WTC11 (cell line): ENCODE data around the gene HID1. TPM values are rescaled to one million over a fixed set of nuclear protein-coding genes. Genes with fewer than 3 reads are reported as not detected.
A peak's percentile ranks its signal among the peaks of the same experiment; 100 is the strongest.

Experiments used
- ATAC-seq: fragments of 200-7000 bp; cut with Tn5 transposase; 2 replicates; pipeline ENCODE4 v1.10.0; 2021; ENCODE audit warnings: mild to moderate bottlenecking, moderate library complexity
- CTCF ChIA-PET: fragments of 300-600 bp; sonication (Branson Sonifier 250); formaldehyde crosslinking; loops from one replicate; lab custom pipeline; 2021; ENCODE audit warnings: antibody characterized with exemption; lab: Charles Lee
- POLR2A ChIA-PET: fragments of 350-600 bp; sonication (Branson Sonifier 250); formaldehyde crosslinking; loops from one replicate; lab custom pipeline; 2021; ENCODE audit warnings: antibody characterized with exemption; lab: Charles Lee
- DNase-seq: peaks from one replicate; pipeline ENCODE4 v3.0.0; 2021; ENCODE audit warnings: low spot score
- H3K27ac Mint-ChIP-seq: 2 replicates; pipeline ENCODE4 v1.8.0; 2021; ENCODE audit warnings: mixed read lengths
- H3K27me3 Mint-ChIP-seq: 2 replicates; pipeline ENCODE4 v1.8.0; 2021; ENCODE audit warnings: low read depth, mild to moderate bottlenecking, moderate library complexity, mixed read lengths
- H3K36me3 Mint-ChIP-seq: 2 replicates; pipeline ENCODE4 v1.8.0; 2021; ENCODE audit warnings: mixed read lengths
- H3K4me1 Mint-ChIP-seq: 2 replicates; pipeline ENCODE4 v1.8.0; 2022; ENCODE audit warnings: mixed read lengths
- H3K4me3 Mint-ChIP-seq: 2 replicates; pipeline ENCODE4 v1.8.0; 2021; ENCODE audit warnings: mild to moderate bottlenecking, moderate library complexity, mixed read lengths
- H3K9me3 Mint-ChIP-seq: 2 replicates; pipeline ENCODE4 v1.8.0; 2021; ENCODE audit warnings: mixed read lengths
- E2F5 ChIP-seq: sonication (generic); formaldehyde crosslinking; IDR thresholded peaks from 2 replicates; pipeline ENCODE4 v1.8.1; 2022; ENCODE audit warnings: mild to moderate bottlenecking, moderate library complexity, missing genetic modification reagents
- EMX1 ChIP-seq: fragments of 250-450 bp; sonication (Bioruptor Pico); IDR thresholded peaks from 2 replicates; pipeline ENCODE4 v1.8.0; 2021; ENCODE audit warnings: mild to moderate bottlenecking
- HMGXB4 ChIP-seq: sonication (generic); formaldehyde crosslinking; IDR thresholded peaks from 2 replicates; pipeline ENCODE4 v1.8.1; 2023; ENCODE audit warnings: mild to moderate bottlenecking, moderate library complexity, missing genetic modification reagents
- IRF2 ChIP-seq: sonication (generic); formaldehyde crosslinking; IDR thresholded peaks from 2 replicates; pipeline ENCODE4 v1.8.0; 2022; ENCODE audit warnings: low read depth, missing genetic modification reagents, borderline replicate concordance
- JUN ChIP-seq: sonication (generic); formaldehyde crosslinking; IDR thresholded peaks from 2 replicates; pipeline ENCODE4 v1.8.0; 2023; ENCODE audit warnings: mild to moderate bottlenecking, missing genetic modification reagents
- RELA ChIP-seq: sonication (generic); formaldehyde crosslinking; IDR thresholded peaks from 2 replicates; pipeline ENCODE4 v1.8.1; 2022; ENCODE audit warnings: missing genetic modification reagents, mild to moderate bottlenecking, borderline replicate concordance
- SMAD3 ChIP-seq: sonication (generic); formaldehyde crosslinking; IDR thresholded peaks from 2 replicates; pipeline ENCODE4 v1.8.0; 2022; ENCODE audit warnings: missing genetic modification reagents, mild to moderate bottlenecking, borderline replicate concordance
- SOX15 ChIP-seq: fragments of 250-450 bp; sonication (Bioruptor Pico); IDR thresholded peaks from 2 replicates; pipeline ENCODE4 v1.9.0; 2021; ENCODE audit warnings: mild to moderate bottlenecking
- STAT6 ChIP-seq: sonication (generic); formaldehyde crosslinking; conservative IDR thresholded peaks from 2 replicates; pipeline ENCODE4 v1.8.1; 2023; ENCODE audit warnings: mild to moderate bottlenecking, low read depth, missing genetic modification reagents, moderate library complexity
- ZNF416 ChIP-seq: fragments of 250-450 bp; sonication (Bioruptor Pico); IDR thresholded peaks from 2 replicates; pipeline ENCODE4 v1.9.0; 2021; ENCODE audit warnings: mild to moderate bottlenecking, inconsistent platforms
- total RNA-seq: library from RNA; stranded (reverse); gene quantifications from 3 replicates; pipeline ENCODE4 v1.2.3, GENCODE V29; 2021
- TF ChIP-seq, protein P1 (sequence below): fragments of 200-600 bp; IDR thresholded peaks from 2 replicates; pipeline ENCODE4 v1.8.0; 2022; ENCODE audit warnings: antibody characterized with exemption

The HID1 gene
- total RNA-seq, 1 experiment from 2014 or later, result 16.7 TPM

DNA sequence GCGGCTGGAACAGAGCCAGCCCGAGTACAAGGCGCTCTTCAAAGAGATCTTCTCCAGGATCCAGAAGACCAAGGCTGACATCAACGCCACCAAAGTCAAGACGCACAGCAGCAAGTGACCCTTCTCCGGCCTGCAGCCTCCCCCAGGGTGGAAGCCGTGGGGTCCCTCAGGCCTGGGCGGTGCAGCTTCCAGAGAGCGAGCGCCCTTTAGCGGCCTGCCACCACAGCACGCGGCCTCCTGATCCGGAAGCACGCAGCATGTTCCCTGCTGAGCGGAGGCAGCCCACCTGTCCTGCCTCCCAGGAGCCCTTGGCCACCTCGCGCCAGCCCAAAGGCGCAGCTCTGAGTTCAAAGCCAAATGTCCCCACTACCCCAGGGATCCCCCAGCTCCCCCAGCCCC is 31.4 kb upstream of the HID1 start:
- DNase-seq (no peak), ATAC-seq (no peak)
- H3K27ac Mint-ChIP-seq, result no peak overlapping the region
- H3K9me3 Mint-ChIP-seq, result no peaks in the 10 kb centered on the region
- no peak overlapping the region for H3K4me3 Mint-ChIP-seq
- peaks cover 12% of the 10 kb centered on the region for H3K36me3 Mint-ChIP-seq
- H3K4me1 Mint-ChIP-seq, result no peaks in the 10 kb centered on the region
- H3K27me3 Mint-ChIP-seq, result no peaks in the 10 kb centered on the region
- ChIA-PET CTCF (interaction anchor here (1.2 to 2.1 kb wide), 7 partner anchors 8 to 198 kb away, joined by 3 to 21 read pairs (median 4); partner anchors contain the start of genes CDR2L and MRPL58), POLR2A (interaction anchor here (0.7 to 0.9 kb wide), 2 partner anchors 12 to 59 kb away, joined by 3 to 4 read pairs; no protein-coding TSS in a partner anchor)
- TF ChIP-seq, protein P1, sequence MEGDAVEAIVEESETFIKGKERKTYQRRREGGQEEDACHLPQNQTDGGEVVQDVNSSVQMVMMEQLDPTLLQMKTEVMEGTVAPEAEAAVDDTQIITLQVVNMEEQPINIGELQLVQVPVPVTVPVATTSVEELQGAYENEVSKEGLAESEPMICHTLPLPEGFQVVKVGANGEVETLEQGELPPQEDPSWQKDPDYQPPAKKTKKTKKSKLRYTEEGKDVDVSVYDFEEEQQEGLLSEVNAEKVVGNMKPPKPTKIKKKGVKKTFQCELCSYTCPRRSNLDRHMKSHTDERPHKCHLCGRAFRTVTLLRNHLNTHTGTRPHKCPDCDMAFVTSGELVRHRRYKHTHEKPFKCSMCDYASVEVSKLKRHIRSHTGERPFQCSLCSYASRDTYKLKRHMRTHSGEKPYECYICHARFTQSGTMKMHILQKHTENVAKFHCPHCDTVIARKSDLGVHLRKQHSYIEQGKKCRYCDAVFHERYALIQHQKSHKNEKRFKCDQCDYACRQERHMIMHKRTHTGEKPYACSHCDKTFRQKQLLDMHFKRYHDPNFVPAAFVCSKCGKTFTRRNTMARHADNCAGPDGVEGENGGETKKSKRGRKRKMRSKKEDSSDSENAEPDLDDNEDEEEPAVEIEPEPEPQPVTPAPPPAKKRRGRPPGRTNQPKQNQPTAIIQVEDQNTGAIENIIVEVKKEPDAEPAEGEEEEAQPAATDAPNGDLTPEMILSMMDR, result no peak
- TF ChIP-seq SMAD3 (CRISPR knock-in tag), result no peak
- no peak for TF ChIP-seq ZNF416 (CRISPR knock-in tag)
- TF ChIP-seq EMX1 (CRISPR knock-in tag), result no peak
- no peak for TF ChIP-seq SOX15 (CRISPR knock-in tag)
- no peak for TF ChIP-seq IRF2 (CRISPR knock-in tag)
- no peak for TF ChIP-seq E2F5 (CRISPR knock-in tag)
- no peak for TF ChIP-seq STAT6 (CRISPR knock-in tag)
- no peak for TF ChIP-seq JUN

- POLR2A ChIA-PET, result interaction anchor here (0.7 to 0.9 kb wide), 3 partner anchors 9 to 60 kb away, joined by 3 to 4 read pairs (median 4); partner anchors contain the start of gene MRPL58
- H3K9me3 Mint-ChIP-seq, result no peaks in the 10 kb centered on the region
- H3K4me3 Mint-ChIP-seq, result no peak overlapping the region
- no peaks in the 10 kb centered on the region for H3K4me1 Mint-ChIP-seq
- peak; percentile 93 for ATAC-seq
- H3K27me3 Mint-ChIP-seq, result no peaks in the 10 kb centered on the region
- CTCF ChIA-PET, result interaction anchor here (0.6 to 2.1 kb wide), 16 partner anchors 9 to 1382 kb away, joined by 3 to 21 read pairs (median 4); partner anchors contain the start of genes CDR2L, HID1 and MRPL58
- no peak for TF ChIP-seq RELA (CRISPR knock-in tag)
- no peak for TF ChIP-seq HMGXB4 (CRISPR knock-in tag)
- H3K27ac Mint-ChIP-seq, result no peak overlapping the region
- peaks cover 12% of the 10 kb centered on the region for H3K36me3 Mint-ChIP-seq
- peak; percentile 69 for DNase-seq
These were observed 30.8 kb upstream of the HID1 start for GRCh38 chr17:75003070-75003956.
